Right lobe of liver (tissue), 4 donors: ENCODE measurements around the gene EEFSEC.

Source experiments
- CTCF ChIP-seq, 4 donors: fragments of 200-600 bp in 3 of 4; fragments of 450-650 bp in 1 of 4; IDR thresholded peaks; one replicate each; pipeline versions ENCODE4 v1.5.1 to v1.8.0; 2016 to 2022; ENCODE audit warnings: antibody characterized with exemption in 4 of 4, mild to moderate bottlenecking in 2 of 4
- POLR2A ChIP-seq: fragments of 450-650 bp; IDR thresholded peaks from one replicate; pipeline ENCODE4 v1.6.1; 2017; ENCODE audit warnings: antibody characterized with exemption, mild to moderate bottlenecking
- donor health status: DM: no; HTN: no; CAD: no.
- donor health status: DM: no; HTN: no; CAD: no.
- donor health status: DM: no; HTN: yes; CAD: no.

GRCh38 chr3:128320551-128321340 lies 167.5 kb downstream of the EEFSEC start:
- TF ChIP-seq POLR2A (no peak), CTCF (IDR thresholded peaks at IDR 0.05) (no peak)
